Inferior parietal cortex (tissue), 1 donor: ENCODE results near the gene APP.
A peak's percentile ranks its signal among the peaks of the same experiment; 100 is the strongest.

Experiments used
- DNase-seq: peaks from one replicate; pipeline ENCODE4 v3.0.0-alpha.2; 2016; ENCODE audit errors: extremely low spot score

APP gene

DNA sequence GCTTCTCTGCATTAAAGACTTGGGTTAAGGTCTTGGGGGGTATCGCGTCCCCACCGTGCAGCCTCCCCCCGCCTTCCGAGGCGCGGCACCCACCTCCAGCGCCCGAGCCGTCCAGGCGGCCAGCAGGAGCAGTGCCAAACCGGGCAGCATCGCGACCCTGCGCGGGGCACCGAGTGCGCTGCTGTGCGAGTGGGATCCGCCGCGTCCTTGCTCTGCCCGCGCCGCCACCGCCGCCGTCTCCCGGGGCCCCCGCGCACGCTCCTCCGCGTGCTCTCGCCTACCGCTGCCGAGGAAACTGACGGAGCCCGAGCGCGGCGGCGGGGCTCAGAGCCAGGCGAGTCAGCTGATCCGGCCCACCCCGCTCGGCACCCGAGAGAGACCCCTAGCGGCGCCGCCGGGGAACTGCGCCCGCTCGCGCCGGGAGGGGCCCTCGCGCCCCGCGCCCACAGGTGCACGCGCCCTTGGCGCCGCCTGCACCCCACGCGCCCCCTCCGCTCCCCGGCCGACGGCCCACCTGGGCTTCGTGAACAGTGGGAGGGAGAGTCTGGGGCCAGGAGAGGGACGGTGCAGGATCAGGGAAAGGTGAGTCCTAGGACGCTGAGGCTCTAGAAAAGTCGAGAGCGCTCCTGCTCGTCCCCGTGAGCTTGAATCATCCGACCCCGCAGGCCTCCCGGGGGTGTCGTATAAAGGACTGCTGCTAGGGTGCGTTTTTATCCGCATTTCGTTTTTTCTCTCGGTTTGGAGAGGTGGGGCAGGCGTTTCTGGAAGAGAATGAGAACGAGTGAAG, at the start of gene APP:
Gene APP, minus strand, starts transcription at position 300 of the 787 bp plus-strand sequence. Its CDS starts 150 bp downstream, at position 150.
- DNase-seq: peak; percentile 81

DNA sequence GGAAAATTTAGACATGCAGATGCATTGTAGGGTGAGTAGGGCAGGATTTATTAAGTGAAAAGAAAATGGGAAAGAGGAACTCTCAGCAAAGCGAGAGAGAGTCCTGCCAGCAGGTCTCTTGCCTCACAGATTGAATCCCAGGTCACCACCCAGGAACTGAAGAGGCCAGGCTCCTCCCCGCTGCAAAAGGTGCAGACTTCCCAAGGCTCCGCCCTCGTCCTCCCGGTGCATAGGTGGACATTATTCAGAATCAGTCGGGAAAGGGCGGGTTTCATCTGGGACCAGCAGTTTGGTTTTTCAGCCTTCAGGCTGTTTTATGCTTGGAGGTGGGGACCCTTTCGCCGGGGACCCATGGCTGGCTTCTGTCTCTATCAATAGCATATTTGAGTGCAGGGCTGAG, 41.6 kb upstream of the APP start:
- no peak for DNase-seq

DNA sequence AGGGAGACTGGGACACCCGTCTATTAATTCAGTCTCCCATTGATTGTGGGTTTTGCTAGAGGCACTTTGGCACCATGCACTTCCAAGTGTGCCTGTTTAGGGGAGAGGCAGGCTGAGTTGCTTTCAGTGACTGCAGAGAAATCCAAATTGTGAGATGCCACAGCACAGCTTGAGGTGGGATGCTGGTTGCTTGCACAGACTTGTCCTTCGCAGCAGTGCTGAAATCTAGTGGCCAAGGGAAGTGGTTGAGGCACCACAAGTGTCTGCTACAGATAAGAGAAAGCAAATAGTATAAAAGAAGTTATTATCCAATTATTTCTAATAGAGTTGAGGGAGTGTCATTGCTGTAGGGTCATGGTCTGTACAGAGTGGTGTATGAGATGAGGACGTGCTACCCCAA, 40.0 kb upstream of the APP start:
- no peak for DNase-seq

DNA sequence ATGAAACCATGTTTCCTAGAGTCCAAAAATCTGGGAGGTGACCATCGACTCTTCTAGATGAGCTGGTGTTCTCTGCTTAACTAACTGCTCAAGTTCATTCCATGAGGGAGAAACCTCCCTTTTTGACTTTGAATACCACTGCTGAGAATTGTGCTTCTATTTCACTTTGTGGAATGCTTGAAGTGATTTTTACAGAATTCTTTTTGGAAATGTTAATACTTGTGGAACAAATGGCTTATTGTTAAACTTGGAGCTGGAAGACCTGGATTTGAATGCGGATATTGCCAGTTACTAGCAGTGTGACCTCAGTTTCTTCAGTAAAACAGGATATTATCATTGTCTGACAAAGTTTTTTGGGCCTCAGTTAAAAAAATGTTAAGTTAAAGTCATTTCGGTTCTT, 36.5 kb upstream of the APP start:
- DNase-seq: no peak

DNA sequence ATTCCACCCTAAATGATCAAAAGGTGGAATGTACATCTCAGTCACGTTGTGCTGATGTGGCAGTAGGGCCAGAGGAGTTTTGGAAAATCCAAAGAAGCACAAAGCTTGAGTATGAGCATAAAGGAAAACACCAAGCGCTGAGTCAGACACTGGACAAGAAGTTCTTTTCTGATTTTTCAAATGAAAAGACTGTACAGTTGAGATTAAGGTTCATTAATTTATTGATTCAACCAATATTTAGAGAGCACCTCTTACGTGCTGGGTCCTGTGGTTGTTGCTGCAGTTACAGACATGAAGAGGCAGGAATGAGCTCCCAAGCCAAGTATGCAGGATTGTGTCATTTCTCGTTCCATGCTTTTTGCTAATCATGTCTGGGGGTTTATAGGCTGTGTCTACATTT, 28.9 kb upstream of the APP start:
- no peak for DNase-seq

DNA sequence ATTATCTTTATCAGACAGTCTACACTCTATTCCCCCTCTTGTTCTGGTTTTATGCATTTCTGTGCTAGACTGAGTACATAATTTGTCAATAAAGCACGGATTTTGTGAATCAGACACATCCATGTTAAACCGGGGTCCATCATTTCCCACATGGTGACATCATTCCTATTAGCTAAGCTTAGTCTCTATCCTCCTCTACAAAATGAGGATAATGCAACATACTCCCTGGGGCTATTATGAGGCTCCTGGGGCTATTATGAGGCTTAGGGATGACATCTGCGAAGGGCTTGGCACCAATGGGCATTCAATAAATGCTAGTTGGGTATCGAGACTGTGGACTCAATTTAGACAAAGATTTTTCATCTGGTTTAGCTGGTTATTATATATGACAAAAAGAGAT, 25.1 kb upstream of the APP start:
- no peak for DNase-seq

DNA sequence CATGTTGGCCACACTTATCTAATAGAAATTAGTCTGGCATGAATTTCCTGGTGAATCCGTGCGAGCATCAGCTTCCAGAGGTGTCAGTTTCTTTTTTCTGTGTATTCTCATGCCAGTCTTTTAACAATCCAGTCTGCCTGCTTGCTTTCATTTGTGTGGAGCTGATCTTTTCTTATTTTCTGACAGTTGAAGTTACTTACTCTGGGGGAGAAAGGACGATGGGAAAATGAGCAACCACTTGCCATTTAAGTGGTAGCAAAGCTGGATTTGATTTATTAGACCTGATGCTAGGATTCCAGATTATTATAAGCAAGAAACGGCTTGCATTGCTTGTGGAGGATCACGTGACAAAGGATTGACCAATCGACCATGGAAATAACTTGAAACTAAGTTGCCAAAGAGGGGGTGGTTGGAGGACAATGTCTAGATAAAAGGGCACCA, 24.3 kb upstream of the APP start:
- no peak for DNase-seq

DNA sequence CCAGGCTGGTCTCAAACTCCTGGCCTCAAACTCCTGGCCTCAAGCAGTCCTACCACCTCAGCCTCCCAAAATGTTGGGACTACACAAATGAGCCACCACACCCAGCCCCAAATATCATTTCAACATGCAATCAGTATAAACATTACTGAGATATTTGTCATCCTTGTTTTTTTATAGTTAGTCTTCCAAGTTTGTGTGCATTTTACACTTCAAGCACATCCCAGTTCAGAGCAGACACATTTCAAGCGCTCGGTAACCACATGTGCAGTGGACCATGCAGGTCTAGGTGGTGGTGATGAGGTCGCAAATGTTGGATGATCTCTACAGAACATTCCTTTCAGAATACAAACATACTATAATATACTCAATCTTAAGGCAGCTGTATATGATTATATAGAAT, 23.8 kb upstream of the APP start:
- no peak for DNase-seq

DNA sequence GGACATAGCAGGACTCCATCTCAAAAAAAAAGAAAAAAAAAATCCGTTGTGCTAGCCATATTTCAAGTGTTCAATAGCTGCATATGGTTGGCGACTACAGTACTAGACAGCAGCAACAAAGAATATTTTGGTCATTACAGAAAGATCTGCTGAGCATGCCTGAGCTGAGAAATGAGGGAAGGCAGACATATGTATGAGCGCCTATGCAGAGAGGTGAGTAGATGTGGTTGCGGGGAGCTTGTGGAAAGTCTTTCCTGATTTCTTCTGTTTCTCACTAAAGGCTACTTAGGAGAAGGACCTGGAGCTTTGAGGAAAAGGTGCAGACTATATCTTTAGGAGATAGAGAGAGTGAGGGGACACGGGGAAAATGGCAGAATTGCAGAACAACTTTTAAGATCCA, 21.0 kb upstream of the APP start:
- no peak for DNase-seq

DNA sequence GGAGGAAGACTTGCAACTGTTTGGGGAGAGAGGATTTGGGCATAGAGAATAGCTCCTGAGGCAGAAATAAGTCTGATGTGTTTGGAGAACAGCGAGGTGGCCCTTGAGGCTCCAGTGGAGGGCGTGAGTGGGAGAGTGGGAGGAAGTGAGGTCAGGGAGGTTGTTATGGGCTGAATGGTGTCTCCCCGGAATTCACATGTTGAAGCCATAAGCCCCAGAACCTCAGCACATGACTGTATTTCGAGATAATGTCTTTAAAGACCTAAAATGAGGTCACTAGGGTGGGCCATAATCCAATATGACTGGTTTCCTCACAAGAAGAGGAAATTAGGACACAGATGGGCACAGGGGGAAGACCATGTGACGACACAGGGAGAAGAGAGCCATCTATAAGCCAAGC, 17.9 kb upstream of the APP start:
- DNase-seq: no peak

DNA sequence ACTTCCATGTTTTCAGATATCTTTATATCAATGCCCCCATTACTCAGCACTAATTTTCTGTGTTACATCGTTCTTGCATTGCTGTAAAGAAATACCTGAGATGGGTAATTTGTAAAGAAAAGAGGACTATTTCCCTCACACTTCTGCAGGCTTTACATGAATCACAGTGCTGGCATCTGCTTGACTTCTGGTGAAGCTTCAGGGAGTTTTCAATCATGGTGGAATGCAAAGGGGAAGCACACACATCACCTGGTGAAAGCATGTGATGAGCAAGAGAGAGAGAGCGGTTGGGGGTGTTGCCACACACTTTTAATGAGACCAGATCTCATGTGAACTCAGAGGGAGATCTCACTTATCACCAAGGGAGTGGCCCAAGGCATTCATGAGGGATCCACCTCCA, 14.9 kb upstream of the APP start:
- DNase-seq: no peak

DNA sequence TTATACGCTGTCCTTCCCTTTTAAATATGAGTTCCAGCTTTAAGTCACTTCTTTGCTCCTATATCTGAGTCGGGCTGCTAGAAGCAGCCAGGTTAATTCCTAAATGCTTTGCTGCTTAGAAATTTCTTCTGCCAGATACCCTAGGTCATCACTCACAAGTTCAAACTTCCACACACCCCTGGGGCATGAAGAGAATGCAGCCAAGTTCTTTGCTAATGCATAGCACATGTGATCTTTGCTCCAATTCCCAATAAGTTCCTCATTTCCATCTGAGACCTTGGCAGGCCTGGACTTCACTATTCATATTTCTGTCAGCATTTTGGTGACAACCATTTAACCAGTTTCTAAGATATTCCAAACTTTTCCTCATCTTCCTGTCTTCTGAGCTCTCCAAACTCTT, 14.5 kb upstream of the APP start:
- no peak for DNase-seq

DNA sequence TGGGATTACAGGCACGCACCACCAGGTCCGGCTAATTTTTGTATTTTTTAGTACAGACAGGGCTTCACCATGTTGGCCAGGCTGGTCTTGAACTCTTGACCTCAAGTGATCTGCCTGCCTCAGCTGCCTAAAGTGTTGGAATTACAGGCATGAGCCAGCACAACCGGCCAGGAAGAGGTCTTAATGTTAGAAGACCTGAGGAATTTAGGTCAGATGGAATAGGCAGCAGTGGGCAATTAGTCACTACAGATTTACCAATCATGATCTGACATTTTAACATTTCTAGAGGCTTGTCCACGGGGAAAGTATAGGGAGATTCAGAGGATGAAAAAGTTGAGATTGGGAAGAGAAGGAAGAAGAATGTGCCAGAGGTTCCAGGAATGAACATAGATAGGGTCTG, 8.9 kb upstream of the APP start:
- no peak for DNase-seq

DNA sequence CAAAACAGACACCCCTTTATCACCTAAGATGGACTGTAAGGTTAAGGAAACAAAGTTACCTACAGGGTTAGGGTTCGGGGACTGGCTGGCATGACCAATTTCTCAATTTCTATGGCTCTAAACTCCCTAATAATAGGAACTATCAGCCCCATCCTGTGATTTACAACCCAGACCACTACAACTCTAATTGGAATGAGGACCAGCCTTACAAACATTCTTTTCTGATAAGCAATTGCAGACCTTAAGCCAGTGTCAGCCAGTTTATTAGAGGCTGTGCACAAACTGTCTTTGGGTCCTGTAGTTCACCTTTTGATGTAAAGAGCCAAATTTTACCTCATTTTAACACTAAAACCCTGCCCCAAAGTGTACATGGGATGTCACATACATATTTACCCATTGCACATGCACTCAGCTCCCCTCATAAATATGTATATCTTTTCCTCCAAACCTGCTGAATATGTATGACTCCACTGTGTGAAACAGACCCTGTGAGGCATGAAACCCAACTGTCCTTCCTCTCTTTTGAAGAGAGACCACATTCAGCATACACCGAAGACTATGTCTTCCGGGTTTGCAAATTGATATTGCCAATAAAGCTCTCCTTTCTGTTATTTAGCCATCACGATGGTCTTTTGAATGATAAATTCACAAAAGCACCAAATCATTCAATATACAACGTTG, 7.3 kb upstream of the APP start:
- no peak for DNase-seq

DNA sequence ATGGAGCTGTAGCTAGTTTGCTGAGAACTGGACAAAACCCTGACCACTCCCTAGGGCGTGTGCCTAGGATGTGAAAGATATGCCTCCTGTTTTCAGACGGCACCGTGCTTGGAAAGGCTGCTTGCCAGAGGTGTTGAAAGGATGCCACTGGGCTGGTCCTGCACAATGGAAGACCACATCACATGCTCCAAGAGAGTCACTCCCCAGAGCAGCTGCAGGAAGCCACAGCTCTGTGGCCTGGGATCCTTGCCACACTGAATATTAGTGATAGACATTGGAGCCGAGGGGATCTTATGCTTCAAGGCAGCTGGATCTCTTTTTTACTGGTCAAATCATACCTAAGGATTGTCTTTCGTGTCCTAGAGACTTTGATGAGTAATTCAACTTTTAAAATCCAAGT, 6.6 kb upstream of the APP start:
- DNase-seq: no peak

DNA sequence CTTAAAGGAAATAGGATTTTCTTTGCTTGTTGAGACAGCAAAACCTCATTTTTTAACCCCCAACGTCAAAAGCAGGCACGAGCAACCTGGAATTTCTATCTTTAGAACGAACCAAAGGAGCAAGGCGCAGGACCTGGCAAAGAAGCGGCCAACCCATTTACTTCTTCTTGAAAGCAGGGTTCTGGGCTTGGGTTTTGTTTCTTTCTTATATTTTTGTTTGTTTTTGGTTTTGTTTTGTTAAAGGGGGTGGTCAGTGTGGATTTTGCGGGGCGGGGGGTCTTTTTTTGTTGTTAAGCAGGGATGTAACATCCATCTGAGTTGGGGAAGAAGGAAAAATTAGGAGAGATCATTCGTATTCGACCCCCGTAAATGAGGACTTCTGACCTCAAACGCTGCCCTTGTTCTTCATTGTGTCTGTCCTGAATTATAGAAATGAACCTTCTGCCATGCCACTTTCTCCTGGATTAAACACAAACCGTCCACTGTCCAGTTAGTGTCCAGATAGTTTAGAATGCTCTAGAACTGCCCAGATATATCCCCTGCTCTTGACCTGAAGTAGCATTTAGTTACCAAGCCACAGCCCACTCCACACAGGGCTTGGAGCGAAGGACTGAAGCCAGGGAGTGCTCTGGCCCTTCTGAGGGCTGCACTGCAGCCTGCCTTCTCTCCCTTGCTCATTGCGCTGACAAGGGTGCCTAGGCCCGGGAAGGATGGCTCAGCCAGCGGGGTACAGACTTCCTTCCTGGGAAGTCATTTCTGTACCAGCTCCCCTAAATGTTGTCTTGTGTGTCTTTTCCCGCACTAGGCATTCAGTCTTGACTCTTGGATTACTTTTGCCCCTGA, 909 bp upstream of the APP start:
- DNase-seq: no peak

DNA sequence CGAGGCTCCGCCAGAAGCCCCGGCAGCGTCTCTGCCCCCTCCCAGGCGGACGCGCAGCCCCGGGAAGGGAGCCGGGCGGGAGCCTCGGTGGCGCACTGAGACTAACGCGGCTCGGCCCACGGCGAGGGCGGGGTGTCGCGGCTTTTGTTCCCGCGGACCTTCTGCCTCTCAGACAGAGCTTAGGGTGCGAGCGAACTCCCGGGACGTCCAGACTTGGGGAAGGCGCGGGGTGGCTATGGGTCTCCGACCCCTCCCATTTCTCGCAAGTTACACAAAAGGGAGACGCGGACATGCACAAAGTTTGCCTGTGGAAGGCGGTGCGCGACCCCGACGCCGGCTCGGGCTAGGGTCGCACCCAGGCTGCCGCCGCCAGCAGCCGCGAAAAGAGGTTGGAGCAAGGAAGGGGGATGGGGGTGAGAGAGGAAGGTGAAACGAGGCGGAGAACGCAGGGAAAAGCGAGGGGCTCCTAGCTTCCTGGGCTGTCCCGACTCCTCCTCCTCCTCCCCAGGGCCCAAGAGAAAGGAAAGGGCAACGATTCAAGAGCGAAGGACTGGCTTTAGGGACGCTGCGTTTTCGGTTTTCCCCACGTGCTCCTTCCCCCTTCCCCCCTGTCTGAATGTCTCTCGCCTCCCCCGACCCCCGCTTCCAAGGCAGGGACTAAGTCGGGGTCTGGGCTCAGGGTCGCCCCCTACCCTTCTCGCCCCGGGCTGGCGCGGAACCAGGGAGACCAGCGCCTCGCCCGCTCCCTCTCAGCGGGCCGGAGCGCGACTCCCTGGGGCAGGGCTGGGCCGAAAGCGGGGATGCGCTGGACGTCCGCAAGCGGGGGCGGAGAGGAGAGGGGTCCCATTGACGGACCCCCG, 729 bp downstream of the APP start:
- DNase-seq: no peak

DNA sequence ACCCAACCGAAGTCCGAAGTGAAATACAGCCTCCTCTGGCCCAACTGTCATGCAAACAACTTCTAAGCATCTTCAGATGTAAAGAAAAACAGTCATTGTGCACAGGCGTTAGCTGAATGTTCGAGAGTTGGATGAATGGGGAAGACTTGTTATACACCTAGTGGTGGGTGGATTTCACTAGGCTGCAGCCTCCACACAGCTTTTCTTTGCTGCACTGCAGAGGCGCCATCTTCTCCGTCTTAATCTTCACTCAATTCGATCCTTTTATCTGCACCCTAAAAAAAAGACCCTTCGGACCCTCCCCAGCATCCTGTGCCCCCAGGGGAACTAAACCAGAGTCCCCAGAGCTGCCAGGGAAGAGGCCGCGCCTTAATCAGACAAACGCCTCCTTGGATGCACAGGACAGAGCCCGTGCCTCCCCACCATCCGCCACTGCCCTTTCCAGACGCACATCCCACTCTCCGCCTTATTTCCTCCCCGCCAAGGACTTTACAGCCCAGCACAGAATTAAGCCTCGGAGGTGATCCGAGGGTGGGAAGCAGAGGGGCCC, 1.4 kb downstream of the APP start:
- peak; percentile 74 for DNase-seq

DNA sequence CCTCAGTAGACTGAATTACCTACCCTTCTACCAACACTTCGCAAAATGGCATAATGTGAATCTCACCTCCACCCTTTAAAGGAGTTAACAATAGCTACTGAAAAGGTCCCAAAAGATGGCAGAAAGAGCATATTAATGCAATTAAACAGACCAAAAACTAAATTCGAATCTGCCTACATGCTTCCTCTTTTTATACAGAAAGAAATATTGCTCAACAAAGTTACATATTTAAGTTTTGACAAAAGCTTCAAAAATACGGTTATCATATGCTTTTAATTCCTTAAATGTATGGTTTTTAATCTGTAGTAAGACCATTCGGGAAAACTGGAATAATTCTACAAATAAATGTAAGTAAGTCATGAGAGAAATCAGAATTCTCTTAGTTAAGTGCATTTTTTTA, 2.2 kb downstream of the APP start:
- DNase-seq: no peak

DNA sequence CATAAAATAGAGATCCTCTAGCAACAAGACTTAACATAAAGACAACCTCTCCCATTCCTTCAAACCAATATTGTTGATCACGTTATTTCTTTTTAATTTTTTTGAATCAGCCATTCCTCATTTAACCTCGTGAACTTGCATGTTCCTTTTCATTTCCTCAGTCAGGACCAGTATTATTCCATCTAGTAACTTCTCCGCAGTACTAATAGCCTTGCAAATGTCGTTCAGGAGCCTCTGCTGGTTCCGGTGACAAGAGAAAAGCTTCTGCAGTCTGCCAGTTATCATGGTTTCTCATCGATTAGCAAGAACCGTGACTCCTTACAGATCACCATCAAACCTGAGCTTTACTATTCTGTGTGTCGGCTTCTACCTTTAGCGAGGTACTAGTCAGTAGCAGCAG, 3.0 kb downstream of the APP start:
- no peak for DNase-seq

DNA sequence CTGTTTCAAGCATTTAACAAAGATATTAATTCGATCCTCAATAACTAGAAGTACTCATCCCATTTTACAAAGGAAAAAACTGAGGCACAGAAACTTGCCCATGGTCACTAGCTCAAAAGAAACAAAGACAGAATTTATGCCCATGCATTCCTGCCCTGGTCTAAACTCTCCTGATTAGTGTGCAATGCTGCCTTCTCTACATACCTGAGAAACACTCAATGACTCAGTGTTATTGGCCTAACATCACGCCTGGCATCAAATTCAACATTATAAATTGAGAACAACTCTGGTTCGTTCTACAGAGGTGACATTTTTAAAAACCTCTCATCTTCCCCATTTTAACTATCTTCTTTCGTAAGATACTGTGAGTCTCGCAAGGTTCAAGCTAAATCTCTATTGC, 5.2 kb downstream of the APP start:
- DNase-seq: no peak
